DOHH2 (cell line): ENCODE measurements around the gene DGKD.

Experiments
- H3F3A ChIP-seq: fragments of 200-600 bp; sonication (generic), shearing (Covaris generic); 2 replicates; pipeline ENCODE4 v1.6.0; 2016; ENCODE audit warnings: antibody characterized with exemption, mild to moderate bottlenecking; ENCODE audit not compliant: control insufficient read depth, insufficient read depth
- H3K27ac ChIP-seq: fragments of 200-600 bp; sonication (generic); 2 replicates; pipeline ENCODE4 v1.5.1; 2014; ENCODE audit warnings: low read depth, mild to moderate bottlenecking, low read length, moderate library complexity
- H3K27me3 ChIP-seq: fragments of 200-600 bp; sonication (generic); 2 replicates; pipeline ENCODE4 v1.6.1; 2014; ENCODE audit warnings: mild to moderate bottlenecking, low read length, mixed read lengths; ENCODE audit not compliant: control insufficient read depth
- H3K36me3 ChIP-seq: fragments of 200-600 bp; sonication (generic); 2 replicates; pipeline ENCODE4 v1.6.1; 2014; ENCODE audit warnings: mild to moderate bottlenecking, low read length, moderate library complexity, mixed read lengths; ENCODE audit not compliant: control insufficient read depth
- H3K4me1 ChIP-seq: fragments of 200-600 bp; sonication (generic); 2 replicates; pipeline ENCODE4 v1.6.1; 2014; ENCODE audit warnings: mild to moderate bottlenecking, low read length, mixed read lengths; ENCODE audit not compliant: control insufficient read depth
- H3K4me2 ChIP-seq: fragments of 200-600 bp; sonication (generic); 2 replicates; pipeline ENCODE4 v1.6.0; 2014; ENCODE audit warnings: mild to moderate bottlenecking, low read length, moderate library complexity
- H3K4me3 ChIP-seq: fragments of 200-600 bp; sonication (generic); 2 replicates; pipeline ENCODE4 v1.5.1; 2014; ENCODE audit warnings: mild to moderate bottlenecking, low read length, mixed read lengths
- H3K79me2 ChIP-seq: fragments of 200-600 bp; sonication (generic); 2 replicates; pipeline ENCODE4 v1.6.1; 2014; ENCODE audit warnings: mild to moderate bottlenecking, low read length, mixed read lengths; ENCODE audit not compliant: control insufficient read depth
- H3K9me2 ChIP-seq: fragments of 200-600 bp; sonication (generic); replicated peaks from 2 replicates; pipeline ENCODE4 v1.6.1; 2014; ENCODE audit warnings: mild to moderate bottlenecking, low read length, mixed read lengths; ENCODE audit not compliant: control insufficient read depth
- H3K9me3 ChIP-seq: fragments of 200-600 bp; sonication (generic); 2 replicates; pipeline ENCODE4 v1.6.1; 2014; ENCODE audit warnings: antibody characterized with exemption, low read length, mixed read lengths; ENCODE audit not compliant: control insufficient read depth, insufficient read depth
- H4K20me1 ChIP-seq: fragments of 200-600 bp; sonication (generic); 2 replicates; pipeline ENCODE4 v1.6.0; 2014; ENCODE audit warnings: low read depth, mild to moderate bottlenecking, antibody characterized with exemption, low read length, moderate library complexity; ENCODE audit not compliant: control insufficient read depth, insufficient read depth
- CTCF ChIP-seq: fragments of 200-600 bp; sonication (generic); IDR thresholded peaks from one replicate; pipeline ENCODE4 v1.5.1; 2014; ENCODE audit warnings: antibody characterized with exemption, mild to moderate bottlenecking, low read depth, low read length; ENCODE audit not compliant: poor library complexity, severe bottlenecking
- EZH2phosphoT487 ChIP-seq: fragments of 200-600 bp; sonication (generic); IDR thresholded peaks from 2 replicates; pipeline ENCODE4 v1.6.1; 2017; ENCODE audit warnings: borderline replicate concordance, mild to moderate bottlenecking, antibody characterized with exemption, low read length, moderate library complexity, mixed read lengths

Gene DGKD

GRCh38 chr2:233423552-233423860 is 69.2 kb downstream of the DGKD start:
- Histone ChIP-seq H3K4me2 (no peak overlapping the region), H3K79me2 (peaks cover 91% of the 10 kb centered on the region), H4K20me1 (peaks cover 22% of the 10 kb centered on the region; the same call in 1 of the 2 replicates), H3K9me3 (no peaks in the 10 kb centered on the region), H3K9me2 (no peaks in the 10 kb centered on the region), H3K27ac (no peak overlapping the region), H3K4me1 (peaks cover 42% of the 10 kb centered on the region), H3K27me3 (no peaks in the 10 kb centered on the region), H3F3A (peaks cover 7% of the 10 kb centered on the region; the same call in 1 of the 2 replicates), H3K4me3 (no peak overlapping the region), H3K36me3 (peaks cover 19% of the 10 kb centered on the region)
- no peak for TF ChIP-seq EZH2phosphoT487
- TF ChIP-seq CTCF, result no peak

- 0 out of 2 replicates have a peak, but pooled peaks cover under 1% of the 10 kb centered on the region for H3F3A ChIP-seq
- H3K27ac ChIP-seq, result no peak overlapping the region
- H3K9me3 ChIP-seq, result no peaks in the 10 kb centered on the region
- H3K4me3 ChIP-seq, result no peak overlapping the region
- H3K4me1 ChIP-seq, result peaks cover 34% of the 10 kb centered on the region
- peaks cover 15% of the 10 kb centered on the region; the same call in 1 of the 2 replicates for H4K20me1 ChIP-seq
- H3K27me3 ChIP-seq, result no peaks in the 10 kb centered on the region
- no peaks in the 10 kb centered on the region for H3K9me2 ChIP-seq
- no peak overlapping the region for H3K4me2 ChIP-seq
- H3K79me2 ChIP-seq, result peaks cover 95% of the 10 kb centered on the region
- peaks cover 19% of the 10 kb centered on the region for H3K36me3 ChIP-seq
- TF ChIP-seq CTCF (no peak), EZH2phosphoT487 (no peak)
These were observed 70.1 kb downstream of the DGKD start for GRCh38 chr2:233424154-233424951.

- Histone ChIP-seq H3K27ac (no peak overlapping the region), H4K20me1 (peaks cover 7% of the 10 kb centered on the region; the same call in 1 of the 2 replicates), H3K9me3 (no peaks in the 10 kb centered on the region), H3K4me1 (peaks cover 9% of the 10 kb centered on the region), H3K9me2 (no peaks in the 10 kb centered on the region), H3K4me2 (no peak overlapping the region), H3K27me3 (no peaks in the 10 kb centered on the region), H3K36me3 (peaks cover 16% of the 10 kb centered on the region), H3K4me3 (no peak overlapping the region), H3K79me2 (peaks cover 73% of the 10 kb centered on the region), H3F3A (no peaks in the 10 kb centered on the region)
- TF ChIP-seq CTCF (no peak), EZH2phosphoT487 (no peak)
These were observed 72.5 kb downstream of the DGKD start for GRCh38 chr2:233426619-233427342.
